HepG2 (cell line): ENCODE measurements around the gene ZNF587B. TPM values are rescaled to one million over a fixed set of nuclear protein-coding genes. Genes with fewer than 3 reads are reported as not detected.
A peak's percentile ranks its signal among the peaks of the same experiment; 100 is the strongest.

Experiments
- ARHGAP35 ChIP-seq: sonication (generic); formaldehyde crosslinking; IDR thresholded peaks from 2 replicates; pipeline ENCODE4 v1.9.0; 2022; ENCODE audit warnings: mild to moderate bottlenecking, inconsistent platforms, moderate library complexity, missing genetic modification reagents, borderline replicate concordance
- ISL2 ChIP-seq: sonication (generic); formaldehyde crosslinking; IDR thresholded peaks from 2 replicates; pipeline ENCODE4 v1.5.0; 2020; ENCODE audit warnings: missing genetic modification reagents
- KAT8 ChIP-seq: IDR thresholded peaks from 2 replicates; pipeline ENCODE4 v1.6.1; 2016; ENCODE audit warnings: missing genetic modification reagents, missing compliant biosample characterization
- KDM5B ChIP-seq: sonication (generic); formaldehyde crosslinking; IDR thresholded peaks from 2 replicates; pipeline ENCODE4 v1.4.0; 2020; ENCODE audit warnings: missing genetic modification reagents, mild to moderate bottlenecking, borderline replicate concordance
- RBFOX2 ChIP-seq: fragments of 200-400 bp; formaldehyde crosslinking; IDR thresholded peaks from 2 replicates; pipeline ENCODE4 v1.6.1; 2017; ENCODE audit warnings: low read depth, mild to moderate bottlenecking, low read length
- ZFX ChIP-seq: sonication (generic); formaldehyde crosslinking; IDR thresholded peaks from 2 replicates; pipeline ENCODE4 v1.4.0; 2020; ENCODE audit warnings: mild to moderate bottlenecking, low read depth, missing genetic modification reagents, moderate library complexity
- polyA plus RNA-seq, 8 experiments: library from polyadenylated mRNA; depleted of rRNA in 3 of 8; stranded (reverse) in 7 of 8; unstranded in 1 of 8; fragments of >200 nt; fragmentation: Illumina TruSeq in 4 of 8; extraction: Trizol in 4 of 8; gene quantifications; 2 replicates each; pipeline versions ENCODE4 v1.2.1 to v1.2.3, GENCODE V29; 2011 to 2016; ENCODE audit warnings: low read depth in 4 of 8, missing spikeins in 1 of 8, mixed read lengths in 1 of 8; ENCODE audit not compliant: insufficient read depth in 1 of 8
- total RNA-seq, 5 experiments: library from RNA; depleted of rRNA; stranded (reverse); fragments of >200 nt; fragmentation: Illumina TruSeq; extraction: Trizol; gene quantifications; 2 replicates each; pipeline ENCODE4 v1.2.3, GENCODE V29; 2016; ENCODE audit warnings: low read depth in 1 of 5
- TF ChIP-seq, protein P1 (sequence below): sonication (generic); formaldehyde crosslinking; conservative IDR thresholded peaks from 2 replicates; pipeline ENCODE4 v1.8.1; 2023; ENCODE audit warnings: missing genetic modification reagents
- TF ChIP-seq, protein P2 (sequence below): sonication (generic); formaldehyde crosslinking; IDR thresholded peaks from 2 replicates; pipeline ENCODE4 v1.8.1; 2023; ENCODE audit warnings: mild to moderate bottlenecking, missing genetic modification reagents
- TF ChIP-seq, protein P3 (sequence below): sonication (generic); formaldehyde crosslinking; IDR thresholded peaks from 2 replicates; pipeline ENCODE4 v1.5.1; 2020; ENCODE audit warnings: mild to moderate bottlenecking, missing genetic modification reagents, moderate library complexity

The ZNF587B gene
- total and polyA plus RNA-seq, 2 of the 13 experiments (the other 11 are each of a cell fraction or from before 2014, with no cell fraction given) = 5.2 to 29.9 TPM

DNA sequence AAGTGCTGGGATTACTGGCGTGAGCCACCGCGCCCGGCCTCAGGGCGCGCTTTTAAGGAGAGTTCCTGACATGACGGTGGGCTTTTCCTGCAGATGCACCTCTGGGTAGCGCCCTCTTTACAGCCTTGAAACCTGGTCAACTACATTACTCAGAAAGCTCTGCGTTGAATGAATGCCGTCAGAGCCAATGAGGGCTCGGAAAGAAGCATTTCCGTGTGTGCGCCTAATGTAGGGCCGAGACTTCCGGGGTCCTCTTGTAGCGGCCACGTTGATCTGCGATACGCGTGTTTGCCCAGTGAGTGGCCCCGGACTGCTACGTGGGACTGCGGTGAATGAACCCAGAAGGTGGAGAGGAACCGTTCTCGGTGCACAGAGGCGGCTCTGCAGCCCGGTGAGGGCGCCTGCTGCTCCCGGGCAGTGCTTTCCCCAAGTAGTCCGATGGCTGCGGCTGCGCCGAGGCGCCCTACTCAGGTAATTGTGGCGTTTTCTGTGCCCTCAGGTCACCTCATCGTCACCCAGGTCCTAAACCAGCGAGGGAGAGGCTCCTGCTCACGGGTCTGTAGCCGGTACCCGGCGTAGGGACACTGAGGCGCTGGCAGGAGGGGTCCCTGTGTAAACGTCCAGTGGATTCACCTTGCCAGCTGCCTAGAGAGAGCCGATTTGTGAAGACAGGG lies 10.5 kb upstream of the ZNF587B start (continued):
- TF ChIP-seq ZFX (CRISPR knock-in tag) (peak; percentile 75; the same call in 1 of the 2 replicates), RBFOX2 (peak; percentile 79), ARHGAP35 (CRISPR knock-in tag) (0 out of 2 replicates have a peak, but pooled peaks have one; percentile 24), KAT8 (peak; percentile 90), ISL2 (CRISPR knock-in tag) (peak; percentile 67), KDM5B (peak; percentile 70; the same call in 1 of the 2 replicates)
- TF ChIP-seq, protein P1, sequence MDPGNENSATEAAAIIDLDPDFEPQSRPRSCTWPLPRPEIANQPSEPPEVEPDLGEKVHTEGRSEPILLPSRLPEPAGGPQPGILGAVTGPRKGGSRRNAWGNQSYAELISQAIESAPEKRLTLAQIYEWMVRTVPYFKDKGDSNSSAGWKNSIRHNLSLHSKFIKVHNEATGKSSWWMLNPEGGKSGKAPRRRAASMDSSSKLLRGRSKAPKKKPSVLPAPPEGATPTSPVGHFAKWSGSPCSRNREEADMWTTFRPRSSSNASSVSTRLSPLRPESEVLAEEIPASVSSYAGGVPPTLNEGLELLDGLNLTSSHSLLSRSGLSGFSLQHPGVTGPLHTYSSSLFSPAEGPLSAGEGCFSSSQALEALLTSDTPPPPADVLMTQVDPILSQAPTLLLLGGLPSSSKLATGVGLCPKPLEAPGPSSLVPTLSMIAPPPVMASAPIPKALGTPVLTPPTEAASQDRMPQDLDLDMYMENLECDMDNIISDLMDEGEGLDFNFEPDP = 0 out of 2 replicates have a peak, but pooled peaks have one; percentile 58
- TF ChIP-seq, protein P2, sequence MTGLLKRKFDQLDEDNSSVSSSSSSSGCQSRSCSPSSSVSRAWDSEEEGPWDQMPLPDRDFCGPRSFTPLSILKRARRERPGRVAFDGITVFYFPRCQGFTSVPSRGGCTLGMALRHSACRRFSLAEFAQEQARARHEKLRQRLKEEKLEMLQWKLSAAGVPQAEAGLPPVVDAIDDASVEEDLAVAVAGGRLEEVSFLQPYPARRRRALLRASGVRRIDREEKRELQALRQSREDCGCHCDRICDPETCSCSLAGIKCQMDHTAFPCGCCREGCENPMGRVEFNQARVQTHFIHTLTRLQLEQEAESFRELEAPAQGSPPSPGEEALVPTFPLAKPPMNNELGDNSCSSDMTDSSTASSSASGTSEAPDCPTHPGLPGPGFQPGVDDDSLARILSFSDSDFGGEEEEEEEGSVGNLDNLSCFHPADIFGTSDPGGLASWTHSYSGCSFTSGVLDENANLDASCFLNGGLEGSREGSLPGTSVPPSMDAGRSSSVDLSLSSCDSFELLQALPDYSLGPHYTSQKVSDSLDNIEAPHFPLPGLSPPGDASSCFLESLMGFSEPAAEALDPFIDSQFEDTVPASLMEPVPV (CRISPR knock-in tag) = 0 out of 2 replicates have a peak, but pooled peaks have one; percentile 29
- TF ChIP-seq, protein P3, sequence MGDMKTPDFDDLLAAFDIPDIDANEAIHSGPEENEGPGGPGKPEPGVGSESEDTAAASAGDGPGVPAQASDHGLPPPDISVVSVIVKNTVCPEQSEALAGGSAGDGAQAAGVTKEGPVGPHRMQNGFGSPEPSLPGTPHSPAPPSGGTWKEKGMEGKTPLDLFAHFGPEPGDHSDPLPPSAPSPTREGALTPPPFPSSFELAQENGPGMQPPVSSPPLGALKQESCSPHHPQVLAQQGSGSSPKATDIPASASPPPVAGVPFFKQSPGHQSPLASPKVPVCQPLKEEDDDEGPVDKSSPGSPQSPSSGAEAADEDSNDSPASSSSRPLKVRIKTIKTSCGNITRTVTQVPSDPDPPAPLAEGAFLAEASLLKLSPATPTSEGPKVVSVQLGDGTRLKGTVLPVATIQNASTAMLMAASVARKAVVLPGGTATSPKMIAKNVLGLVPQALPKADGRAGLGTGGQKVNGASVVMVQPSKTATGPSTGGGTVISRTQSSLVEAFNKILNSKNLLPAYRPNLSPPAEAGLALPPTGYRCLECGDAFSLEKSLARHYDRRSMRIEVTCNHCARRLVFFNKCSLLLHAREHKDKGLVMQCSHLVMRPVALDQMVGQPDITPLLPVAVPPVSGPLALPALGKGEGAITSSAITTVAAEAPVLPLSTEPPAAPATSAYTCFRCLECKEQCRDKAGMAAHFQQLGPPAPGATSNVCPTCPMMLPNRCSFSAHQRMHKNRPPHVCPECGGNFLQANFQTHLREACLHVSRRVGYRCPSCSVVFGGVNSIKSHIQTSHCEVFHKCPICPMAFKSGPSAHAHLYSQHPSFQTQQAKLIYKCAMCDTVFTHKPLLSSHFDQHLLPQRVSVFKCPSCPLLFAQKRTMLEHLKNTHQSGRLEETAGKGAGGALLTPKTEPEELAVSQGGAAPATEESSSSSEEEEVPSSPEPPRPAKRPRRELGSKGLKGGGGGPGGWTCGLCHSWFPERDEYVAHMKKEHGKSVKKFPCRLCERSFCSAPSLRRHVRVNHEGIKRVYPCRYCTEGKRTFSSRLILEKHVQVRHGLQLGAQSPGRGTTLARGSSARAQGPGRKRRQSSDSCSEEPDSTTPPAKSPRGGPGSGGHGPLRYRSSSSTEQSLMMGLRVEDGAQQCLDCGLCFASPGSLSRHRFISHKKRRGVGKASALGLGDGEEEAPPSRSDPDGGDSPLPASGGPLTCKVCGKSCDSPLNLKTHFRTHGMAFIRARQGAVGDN (CRISPR knock-in tag) = peak; percentile 82
- TF ChIP-seq, all 625 proteins: peak for 238
